GM23248 (cell line): Measurements from ENCODE around the gene HPDL. TPM values are rescaled to one million over a fixed set of nuclear protein-coding genes. Genes with fewer than 3 reads are reported as not detected.
A peak's percentile ranks its signal among the peaks of the same experiment; 100 is the strongest.

ENCODE experiments used
- DNase-seq: peaks from one replicate; pipeline ENCODE4 v3.0.0-alpha.2; 2015
- H2AFZ ChIP-seq: fragments of 200-600 bp; sonication (generic); 2 replicates; pipeline ENCODE4 v1.6.1; 2016; ENCODE audit warnings: antibody characterized with exemption
- H3F3A ChIP-seq: fragments of 200-600 bp; sonication (generic); 2 replicates; pipeline ENCODE4 v1.6.1; 2016; ENCODE audit warnings: mild to moderate bottlenecking, antibody characterized with exemption, mixed run types; ENCODE audit not compliant: insufficient read depth
- H3K27ac ChIP-seq: fragments of 200-600 bp; sonication (generic); 2 replicates; pipeline ENCODE4 v1.5.1; 2016; ENCODE audit warnings: mild to moderate bottlenecking
- H3K27me3 ChIP-seq: fragments of 200-600 bp; sonication (generic); replicated peaks from 2 replicates; pipeline ENCODE4 v1.6.1; 2016; ENCODE audit warnings: mild to moderate bottlenecking; ENCODE audit not compliant: insufficient read depth
- H3K36me3 ChIP-seq: fragments of 200-600 bp; sonication (generic); 2 replicates; pipeline ENCODE4 v1.6.1; 2016; ENCODE audit warnings: low read depth, mild to moderate bottlenecking
- H3K4me1 ChIP-seq: fragments of 200-600 bp; sonication (generic); 2 replicates; pipeline ENCODE4 v1.6.1; 2016; ENCODE audit warnings: mild to moderate bottlenecking; ENCODE audit not compliant: insufficient read depth
- H3K4me2 ChIP-seq: fragments of 200-600 bp; sonication (generic); one replicate; pipeline ENCODE4 v1.6.1; 2016; ENCODE audit warnings: mild to moderate bottlenecking; ENCODE audit not compliant: unreplicated experiment
- H3K4me3 ChIP-seq: fragments of 200-600 bp; sonication (generic); 2 replicates; pipeline ENCODE4 v1.5.1; 2016; ENCODE audit warnings: mild to moderate bottlenecking
- H3K79me2 ChIP-seq: fragments of 200-600 bp; sonication (generic); 2 replicates; pipeline ENCODE4 v1.6.1; 2016; ENCODE audit warnings: mild to moderate bottlenecking; ENCODE audit not compliant: insufficient read depth
- H3K9ac ChIP-seq: fragments of 200-600 bp; sonication (generic); 2 replicates; pipeline ENCODE4 v1.6.1; 2016; ENCODE audit warnings: mild to moderate bottlenecking
- H3K9me2 ChIP-seq: fragments of 200-600 bp; sonication (generic); 2 replicates; pipeline ENCODE4 v1.6.1; 2016; ENCODE audit warnings: mixed run types, mild to moderate bottlenecking, moderate library complexity; ENCODE audit not compliant: insufficient read depth
- H3K9me3 ChIP-seq: fragments of 200-600 bp; sonication (generic); one replicate; pipeline ENCODE4 v1.6.1; 2017; ENCODE audit warnings: low read depth
- H4K20me1 ChIP-seq: fragments of 200-600 bp; sonication (generic); 2 replicates; pipeline ENCODE4 v1.6.0; 2016; ENCODE audit not compliant: insufficient read depth
- EZH2 ChIP-seq: fragments of 200-600 bp; sonication (generic); IDR thresholded peaks from 2 replicates; pipeline ENCODE4 v1.6.1; 2018; ENCODE audit warnings: antibody characterized with exemption, mild to moderate bottlenecking; ENCODE audit not compliant: insufficient read depth, poor library complexity, severe bottlenecking
- EZH2phosphoT487 ChIP-seq: fragments of 200-600 bp; sonication (generic); IDR thresholded peaks from 2 replicates; pipeline ENCODE4 v1.6.1; 2018; ENCODE audit warnings: antibody characterized with exemption, moderate library complexity, mild to moderate bottlenecking, low read depth; ENCODE audit not compliant: insufficient read depth
- WGBS, 2 experiments: methylation state at CpG; one replicate each; pipeline ENCODE4 v1.1.6; 2015 to 2017; ENCODE audit warnings: low lambda C conversion rate in 2 of 2, low coverage in 1 of 2; ENCODE audit errors: missing lambda C conversion rate in 2 of 2; 5-methylcytosine and 5-hydroxymethylcytosine counted together
- in situ Hi-C: fragments of 300-500 bp; cut with MboI; formaldehyde crosslinking; loops from 2 replicates; pipeline ENCODE4 v1.15.0; 2020
- polyA plus RNA-seq: library from polyadenylated mRNA; unstranded; fragments of >200 nt; fragmentation: Nextera tagmentation; extraction: Ambion mirVana; gene quantifications from 2 replicates; pipeline ENCODE4 v1.2.1, GENCODE V29; 2016
- total RNA-seq: library from RNA; depleted of rRNA; stranded (reverse); fragments of >200 nt; shearing (Covaris generic); gene quantifications from 2 replicates; pipeline ENCODE4 v1.2.3, GENCODE V29; 2014

HPDL gene
- total and polyA plus RNA-seq, 2 experiments from 2014 or later, result 1.2 to 3.7 TPM

DNA sequence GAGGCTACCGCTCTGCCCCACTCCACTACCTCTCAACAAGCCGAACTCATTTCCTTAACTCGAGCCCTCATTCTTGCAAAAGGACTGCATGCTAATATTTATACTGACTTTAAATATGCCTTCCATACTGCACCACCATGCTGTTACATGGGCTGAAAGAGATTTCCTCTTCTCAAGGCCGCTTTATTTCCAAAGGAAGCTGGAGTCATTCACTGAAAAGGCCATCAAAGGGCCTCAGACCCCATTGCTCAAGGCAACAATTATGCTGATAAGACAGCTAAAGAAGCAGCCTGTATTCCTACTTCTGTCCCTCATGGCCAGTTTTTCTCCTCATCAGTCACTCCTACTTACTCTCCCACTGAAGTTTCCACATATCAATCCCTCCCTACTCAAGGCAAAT is 6.9 kb upstream of the HPDL start:
- H3K36me3 ChIP-seq, result no peaks in the 10 kb centered on the region
- H4K20me1 ChIP-seq, result no peaks in the 10 kb centered on the region
- WGBS, 2 experiments, result 66 to 73% methylated on average over 4 of the region's 4 CpGs
- H3K27me3 ChIP-seq, result no peaks in the 10 kb centered on the region
- TF ChIP-seq EZH2phosphoT487 (no peak), EZH2 (no peak)
- H3K79me2 ChIP-seq, result no peaks in the 10 kb centered on the region
- H3K9ac ChIP-seq, result no peak overlapping the region
- no peaks in the 10 kb centered on the region for H3K9me2 ChIP-seq
- no peak overlapping the region for H3K4me3 ChIP-seq
- H3K4me2 ChIP-seq, result no peak overlapping the region
- DNase-seq, result no peak
- in situ Hi-C loops, result loop anchor here (25.0 kb wide), 1 partner anchor 482 kb away; the partner anchor contains the start of gene PTCH2
- H3K9me3 ChIP-seq, result no peaks in the 10 kb centered on the region
- H3F3A ChIP-seq, result no peaks in the 10 kb centered on the region
- no peaks in the 10 kb centered on the region for H3K4me1 ChIP-seq
- no peak overlapping the region for H3K27ac ChIP-seq
- no peak overlapping the region for H2AFZ ChIP-seq

GRCh38 chr1:45321444-45321843 is 5.3 kb upstream of the HPDL start:
- Histone ChIP-seq H3K27me3 (no peaks in the 10 kb centered on the region), H3K27ac (no peak overlapping the region), H3K36me3 (no peaks in the 10 kb centered on the region), H3K4me2 (no peak overlapping the region), H3K9ac (no peak overlapping the region), H3F3A (no peaks in the 10 kb centered on the region), H3K9me3 (no peaks in the 10 kb centered on the region), H2AFZ (no peak overlapping the region), H3K79me2 (no peaks in the 10 kb centered on the region), H3K9me2 (no peaks in the 10 kb centered on the region), H4K20me1 (no peaks in the 10 kb centered on the region), H3K4me3 (no peak overlapping the region), H3K4me1 (no peaks in the 10 kb centered on the region)
- 81 to 92% methylated on average over 5 of the region's 5 CpGs for WGBS, 2 experiments
- DNase-seq, result no peak
- TF ChIP-seq EZH2phosphoT487 (no peak), EZH2 (no peak)
- in situ Hi-C loops, result loop anchor here (25.0 kb wide), 1 partner anchor 484 kb away; the partner anchor contains the start of gene PTCH2

GRCh38 chr1:45322486-45323040 is 4.1 kb upstream of the HPDL start:
- H2AFZ ChIP-seq, result no peak overlapping the region
- H4K20me1 ChIP-seq, result no peaks in the 10 kb centered on the region
- no peaks in the 10 kb centered on the region for H3K36me3 ChIP-seq
- in situ Hi-C loops, result loop anchor here (25.0 kb wide), 1 partner anchor 485 kb away; the partner anchor contains the start of gene PTCH2
- H3K9me3 ChIP-seq, result no peaks in the 10 kb centered on the region
- no peaks in the 10 kb centered on the region for H3K79me2 ChIP-seq
- no peaks in the 10 kb centered on the region for H3K9me2 ChIP-seq
- peak; percentile 5 for DNase-seq
- H3K4me3 ChIP-seq, result no peak overlapping the region
- no peak overlapping the region for H3K27ac ChIP-seq
- H3K27me3 ChIP-seq, result no peaks in the 10 kb centered on the region
- H3F3A ChIP-seq, result no peaks in the 10 kb centered on the region
- TF ChIP-seq EZH2 (no peak), EZH2phosphoT487 (no peak)
- no peak overlapping the region for H3K4me2 ChIP-seq
- 76 to 86% methylated on average over 10 of the region's 10 CpGs for WGBS, 2 experiments
- no peak overlapping the region for H3K9ac ChIP-seq
- no peaks in the 10 kb centered on the region for H3K4me1 ChIP-seq

- Histone ChIP-seq H3K79me2 (no peaks in the 10 kb centered on the region), H3K36me3 (no peaks in the 10 kb centered on the region), H3K9me2 (no peaks in the 10 kb centered on the region), H3K4me1 (0 out of 2 replicates have a peak, but pooled peaks cover 3% of the 10 kb centered on the region), H3K9ac (no peak overlapping the region), H3K9me3 (no peaks in the 10 kb centered on the region), H3K4me3 (peak overlapping the region; percentile 64), H3F3A (no peaks in the 10 kb centered on the region), H4K20me1 (no peaks in the 10 kb centered on the region), H3K27me3 (no peaks in the 10 kb centered on the region), H3K4me2 (peak overlapping the region; percentile 66), H2AFZ (peak overlapping the region; percentile 76), H3K27ac (no peak overlapping the region)
- 40 to 41% methylated on average over 6 of the region's 6 CpGs for WGBS, 2 experiments
- no peak for TF ChIP-seq EZH2
- peak; percentile 9 for DNase-seq
- in situ Hi-C loops, result no loop called here
Measured at GRCh38 chr1:45325851-45326506, 716 bp upstream of the HPDL start.
